Keratinocyte (primary cell): ENCODE results near the gene TNFAIP8L2. TPM values are rescaled to one million over a fixed set of nuclear protein-coding genes. Genes with fewer than 3 reads are reported as not detected.

Source experiments
- DNase-seq: peaks from one replicate; pipeline ENCODE4 v3.0.0-alpha.2; 2011; ENCODE audit warnings: low read depth, missing footprints, low spot score
- FAIRE-seq: peaks from 2 replicates; lab custom pipeline; 2011; peaks lifted over from hg19 to GRCh38; lab: Jason Lieb, UNC
- H2AFZ ChIP-seq: 2 replicates; pipeline ENCODE4 v1.6.0; 2012; ENCODE audit warnings: low read length, control low read depth, inconsistent platforms; ENCODE audit not compliant: control insufficient read depth
- H3K27ac ChIP-seq: 2 replicates; pipeline ENCODE4 v1.5.1; 2011; ENCODE audit warnings: low read length; ENCODE audit not compliant: control insufficient read depth, insufficient read depth
- H3K27me3 ChIP-seq: 3 replicates; pipeline ENCODE4 v1.6.0; 2011; ENCODE audit warnings: low read length; ENCODE audit not compliant: control insufficient read depth, insufficient read depth; ENCODE audit errors: extremely low read depth
- H3K36me3 ChIP-seq, 2 experiments: 2 replicates in 1 of 2; 3 replicates in 1 of 2; pipeline ENCODE4 v1.5.1; 2011; ENCODE audit warnings: low read length in 2 of 2, mild to moderate bottlenecking in 1 of 2; ENCODE audit not compliant: control insufficient read depth in 2 of 2, insufficient read depth in 2 of 2; ENCODE audit errors: extremely low read depth in 1 of 2
- H3K4me1 ChIP-seq: 3 replicates; pipeline ENCODE4 v1.5.1; 2011; ENCODE audit warnings: low read length; ENCODE audit not compliant: control insufficient read depth, insufficient read depth; ENCODE audit errors: extremely low read depth
- H3K4me2 ChIP-seq: 3 replicates; pipeline ENCODE4 v1.6.0; 2011; ENCODE audit warnings: low read depth, low read length; ENCODE audit not compliant: control insufficient read depth, insufficient read depth; ENCODE audit errors: extremely low read depth
- H3K4me3 ChIP-seq, 3 experiments: fragments of 200-600 bp in 1 of 3; sonication (generic) in 1 of 3; 2 replicates in 2 of 3; 3 replicates in 1 of 3; pipeline ENCODE4 v1.5.1; 2011 to 2016; ENCODE audit warnings: low read length in 3 of 3, mild to moderate bottlenecking in 3 of 3, control low read depth in 2 of 3, inconsistent platforms in 1 of 3, low read depth in 1 of 3, mixed read lengths in 1 of 3, mixed run types in 1 of 3, moderate library complexity in 1 of 3; ENCODE audit not compliant: control insufficient read depth in 2 of 3, insufficient read depth in 2 of 3; ENCODE audit errors: extremely low read depth in 1 of 3
- H3K79me2 ChIP-seq: 2 replicates; pipeline ENCODE4 v1.6.0; 2012; ENCODE audit warnings: low read length; ENCODE audit not compliant: control insufficient read depth, insufficient read depth
- H3K9ac ChIP-seq: 3 replicates; pipeline ENCODE4 v1.6.0; 2011; ENCODE audit warnings: low read length; ENCODE audit not compliant: control insufficient read depth, insufficient read depth; ENCODE audit errors: extremely low read depth
- H3K9me1 ChIP-seq: 3 replicates; pipeline ENCODE4 v1.6.0; 2011; ENCODE audit warnings: low read length; ENCODE audit not compliant: control insufficient read depth, insufficient read depth; ENCODE audit errors: extremely low read depth
- H3K9me3 ChIP-seq: 2 replicates; pipeline ENCODE4 v1.5.1; 2012; ENCODE audit warnings: low read depth, low read length; ENCODE audit not compliant: control insufficient read depth
- H4K20me1 ChIP-seq: 3 replicates; pipeline ENCODE4 v1.6.0; 2011; ENCODE audit warnings: low read length; ENCODE audit not compliant: control insufficient read depth, insufficient read depth; ENCODE audit errors: extremely low read depth
- EZH2 ChIP-seq: IDR thresholded peaks from one replicate; pipeline ENCODE4 v1.6.1; 2012; ENCODE audit warnings: inconsistent platforms, mild to moderate bottlenecking, low read length, moderate library complexity
- dilution Hi-C: fragments of 300-500 bp; cut with MboI; formaldehyde crosslinking; loops from one replicate; pipeline ENCODE4 v1.7.0; 2020; ENCODE audit warnings: low sequenced_read_pairs; ENCODE audit not compliant: extremely low pct_ligation_motif_present
- polyA plus RNA-seq, 5 experiments: library from polyadenylated mRNA; depleted of rRNA in 3 of 5; stranded (reverse) in 3 of 5; stranded (forward) in 1 of 5; unstranded in 1 of 5; fragments of >200 nt; gene quantifications; 1 replicate in 1 of 5; 2 replicates in 3 of 5; 3 replicates in 1 of 5; pipeline versions ENCODE4 v1.2.1 to v1.2.3, GENCODE V29; 2011 to 2012; ENCODE audit warnings: missing spikeins in 2 of 5, low read depth in 1 of 5, low replicate concordance in 1 of 5
- TF ChIP-seq, protein P1 (sequence below), 3 experiments: IDR thresholded peaks in 1 of 3; conservative IDR thresholded peaks in 1 of 3; optimal IDR thresholded peaks in 1 of 3; 2 replicates in 2 of 3; 3 replicates in 1 of 3; pipeline versions ENCODE3 to v1.5.1; 2011; ENCODE audit warnings: low read length in 3 of 3, mild to moderate bottlenecking in 3 of 3, moderate library complexity in 2 of 3, control low read depth in 1 of 3, inconsistent platforms in 1 of 3; ENCODE audit not compliant: insufficient read depth in 2 of 3; ENCODE audit errors: extremely low read depth in 1 of 3

Gene TNFAIP8L2
- polyA plus RNA-seq, 1 donor (not counting 4 experiments of a cell fraction or from before 2014, with no cell fraction given): not detected

DNA sequence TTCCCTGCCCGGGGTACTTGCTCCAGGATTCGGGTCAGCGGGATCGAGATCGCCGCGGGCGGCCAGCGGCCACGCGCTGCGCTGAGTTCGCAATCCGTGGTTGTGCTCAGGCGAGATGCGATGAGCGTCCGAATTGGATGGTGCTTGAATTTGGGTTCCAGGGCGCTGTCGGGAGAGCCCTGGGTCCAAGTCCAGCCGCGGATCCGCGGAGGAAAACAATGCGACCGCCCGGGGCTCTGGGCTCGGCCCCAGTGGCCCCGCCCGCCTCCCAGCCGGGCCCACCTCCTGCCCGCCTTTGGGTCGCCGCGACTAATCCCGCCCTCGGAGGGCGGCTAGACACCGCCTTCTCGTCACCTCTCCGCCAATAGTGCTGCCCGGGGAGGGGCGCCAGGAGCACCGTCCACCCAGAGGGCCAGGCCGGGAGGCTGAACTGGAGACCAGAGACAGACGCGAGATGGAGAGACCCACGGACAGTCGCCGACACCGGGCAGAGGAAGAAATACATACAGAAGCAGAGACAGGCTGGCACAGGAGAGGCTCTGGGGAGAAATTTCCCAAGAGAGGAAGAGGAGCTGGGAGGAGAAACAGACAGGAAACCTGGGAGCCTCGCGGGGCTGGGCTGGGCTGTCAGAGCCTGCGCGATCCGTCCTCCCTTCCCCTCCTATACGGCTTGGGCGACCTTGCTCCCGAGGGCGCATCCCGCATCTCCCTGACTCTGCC lies 9.9 kb upstream of the TNFAIP8L2 start, which contains the start of gene SEMA6C:
SEMA6C (minus strand) TSS at position 220 of the 720 bp plus-strand sequence. CDS start 4,010 bp downstream, outside the sequence.
- H3K36me3 ChIP-seq: no peaks in the 10 kb centered on the region
- no peaks in the 10 kb centered on the region for H3K9me3 ChIP-seq
- H3K4me3 ChIP-seq: peak within 1 kb of the TSS; percentile 48 to 78 (median 77)
- peaks cover 15% of the 10 kb centered on the region for H3K4me1 ChIP-seq
- FAIRE-seq (peak; percentile 23), DNase-seq (peak; percentile 40)
- no peaks in the 10 kb centered on the region for H3K79me2 ChIP-seq
- dilution Hi-C loops: no loop called here
- peak within 1 kb of the TSS; percentile 59 for H3K27ac ChIP-seq
- H3K27me3 ChIP-seq: peaks cover 15% of the 10 kb centered on the region
- H4K20me1 ChIP-seq: no peaks in the 10 kb centered on the region
- H3K9ac ChIP-seq: peak within 1 kb of the TSS; percentile 78
- TF ChIP-seq EZH2: no peak
- TF ChIP-seq, protein P1, sequence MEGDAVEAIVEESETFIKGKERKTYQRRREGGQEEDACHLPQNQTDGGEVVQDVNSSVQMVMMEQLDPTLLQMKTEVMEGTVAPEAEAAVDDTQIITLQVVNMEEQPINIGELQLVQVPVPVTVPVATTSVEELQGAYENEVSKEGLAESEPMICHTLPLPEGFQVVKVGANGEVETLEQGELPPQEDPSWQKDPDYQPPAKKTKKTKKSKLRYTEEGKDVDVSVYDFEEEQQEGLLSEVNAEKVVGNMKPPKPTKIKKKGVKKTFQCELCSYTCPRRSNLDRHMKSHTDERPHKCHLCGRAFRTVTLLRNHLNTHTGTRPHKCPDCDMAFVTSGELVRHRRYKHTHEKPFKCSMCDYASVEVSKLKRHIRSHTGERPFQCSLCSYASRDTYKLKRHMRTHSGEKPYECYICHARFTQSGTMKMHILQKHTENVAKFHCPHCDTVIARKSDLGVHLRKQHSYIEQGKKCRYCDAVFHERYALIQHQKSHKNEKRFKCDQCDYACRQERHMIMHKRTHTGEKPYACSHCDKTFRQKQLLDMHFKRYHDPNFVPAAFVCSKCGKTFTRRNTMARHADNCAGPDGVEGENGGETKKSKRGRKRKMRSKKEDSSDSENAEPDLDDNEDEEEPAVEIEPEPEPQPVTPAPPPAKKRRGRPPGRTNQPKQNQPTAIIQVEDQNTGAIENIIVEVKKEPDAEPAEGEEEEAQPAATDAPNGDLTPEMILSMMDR (optimal IDR thresholded peaks at IDR 0.05 in 1 of 3, IDR thresholded peaks at IDR 0.05 in 1 of 3, conservative IDR thresholded peaks at IDR 0.05 in 1 of 3; ENCODE audit: extremely low read depth in 1 of 3, insufficient read depth in 2 of 3, low read length in 3 of 3): no peak
- peak within 1 kb of the TSS; percentile 91 for H2AFZ ChIP-seq
- H3K9me1 ChIP-seq: no peaks in the 10 kb centered on the region
- H3K4me2 ChIP-seq: peak within 1 kb of the TSS; percentile 94

DNA sequence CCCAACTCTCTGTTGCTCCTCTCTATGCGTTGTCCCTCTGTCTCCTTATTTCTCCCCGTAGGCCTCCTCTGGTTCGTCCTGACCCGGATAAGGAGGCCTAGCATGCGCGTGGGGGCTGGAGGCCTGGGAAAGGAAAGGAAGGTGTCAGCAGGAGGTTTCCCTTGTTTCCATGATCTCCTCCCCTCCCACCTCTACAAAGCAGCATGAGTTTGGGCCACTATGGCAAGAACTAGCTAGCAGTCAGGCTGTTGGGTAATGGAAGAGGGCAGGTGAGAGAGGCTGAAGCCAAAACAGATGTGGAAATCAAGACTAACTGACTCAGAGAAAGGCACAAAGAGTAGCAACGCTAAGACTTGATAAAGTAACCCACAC lies 9.3 kb upstream of the TNFAIP8L2 start:
- no peaks in the 10 kb centered on the region for H3K9me1 ChIP-seq
- peak overlapping the region; percentile 94 for H3K4me2 ChIP-seq
- FAIRE-seq (no peak), DNase-seq (no peak)
- H3K4me1 ChIP-seq: peaks cover 15% of the 10 kb centered on the region
- H3K9me3 ChIP-seq: no peaks in the 10 kb centered on the region
- H3K27me3 ChIP-seq: peaks cover 15% of the 10 kb centered on the region
- peak overlapping the region; percentile 48 to 78 (median 77) for H3K4me3 ChIP-seq
- peak overlapping the region; percentile 78 for H3K9ac ChIP-seq
- H3K36me3 ChIP-seq: no peaks in the 10 kb centered on the region
- H2AFZ ChIP-seq: peak overlapping the region; percentile 91
- peak overlapping the region; percentile 59 for H3K27ac ChIP-seq
- H4K20me1 ChIP-seq: no peaks in the 10 kb centered on the region
- no peak for TF ChIP-seq EZH2
- TF ChIP-seq, protein P1 (optimal IDR thresholded peaks at IDR 0.05 in 1 of 3, IDR thresholded peaks at IDR 0.05 in 1 of 3, conservative IDR thresholded peaks at IDR 0.05 in 1 of 3; ENCODE audit: extremely low read depth in 1 of 3, insufficient read depth in 2 of 3, low read length in 3 of 3): no peak
- dilution Hi-C loops: no loop called here
- no peaks in the 10 kb centered on the region for H3K79me2 ChIP-seq
